ENCODE results near the gene PRIM1.
A peak's percentile ranks its signal among the peaks of the same experiment; 100 is the strongest.
"Not testable (repeated sequence)": the region's sequence is repeated elsewhere in the genome, so short reads cannot be mapped to it uniquely, and the experiment has no call there.

Gene PRIM1

DNA sequence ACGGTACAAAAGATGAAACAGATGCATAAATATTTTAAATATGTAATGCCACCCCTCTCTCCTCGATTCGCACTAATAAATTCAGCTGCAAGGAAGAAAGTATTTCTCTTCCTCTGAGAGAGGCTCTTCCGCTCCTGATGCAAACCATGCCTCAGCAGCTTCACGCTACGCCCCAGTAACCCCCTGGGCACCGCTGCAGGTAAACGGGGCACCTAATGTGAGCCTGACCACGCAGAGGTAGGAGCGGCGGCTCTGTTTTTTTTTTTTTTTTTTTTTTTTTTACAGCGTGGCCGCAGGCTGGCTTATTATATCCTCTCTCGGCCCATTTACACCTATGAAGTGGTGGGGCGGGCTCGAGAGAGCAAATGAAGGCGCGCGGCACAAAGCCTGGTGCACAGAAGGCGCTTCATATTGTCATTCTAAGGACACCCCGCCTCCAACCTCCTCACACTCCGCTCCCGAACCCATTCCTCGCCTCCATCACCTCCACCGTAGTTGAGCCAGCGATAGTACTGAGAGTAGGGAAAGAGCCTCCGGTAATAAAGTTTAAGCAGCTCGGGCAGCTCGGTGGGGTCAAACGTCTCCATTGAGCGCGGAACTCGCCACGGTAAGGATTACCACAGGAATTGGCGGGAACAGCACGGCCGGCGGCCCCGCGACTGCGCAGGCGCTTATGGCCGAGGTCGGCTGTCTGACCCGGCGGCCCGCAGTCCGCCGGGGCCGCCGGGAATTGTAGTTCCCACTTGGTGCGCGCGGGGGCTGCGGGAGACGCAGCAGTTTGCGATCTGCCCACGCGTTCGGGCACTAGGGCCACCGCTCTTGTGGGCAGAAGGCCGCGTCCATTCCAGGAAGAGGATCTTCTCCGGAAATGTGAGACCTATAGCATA, at the start of gene PRIM1:
TSS of gene PRIM1 (minus strand) at position 612 of the 887 bp plus-strand sequence. CDS start at position 587, 25 bp downstream.
- DNase-seq (ENCODE audit: low spot score), result peak; percentile 92

DNA sequence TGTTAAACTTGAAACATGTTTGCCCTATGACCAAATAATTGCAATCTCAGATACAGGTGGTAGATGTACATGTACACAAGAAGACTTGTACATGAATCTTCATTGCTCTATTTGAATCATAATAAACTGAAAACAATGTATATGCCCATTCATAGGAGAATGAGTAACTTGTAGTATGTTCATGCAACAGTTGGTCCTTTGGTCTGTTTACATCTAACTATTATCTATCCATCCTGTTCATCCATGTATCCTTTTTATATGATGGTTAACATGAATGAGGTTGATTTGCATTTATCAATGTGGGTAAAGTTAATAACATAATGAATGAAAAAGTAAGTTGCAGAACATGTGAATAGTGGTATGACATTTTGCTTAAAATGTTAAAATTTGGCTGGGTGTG, 48.1 kb upstream of the PRIM1 start:
- DNase-seq (ENCODE audit: low spot score), result no peak

DNA sequence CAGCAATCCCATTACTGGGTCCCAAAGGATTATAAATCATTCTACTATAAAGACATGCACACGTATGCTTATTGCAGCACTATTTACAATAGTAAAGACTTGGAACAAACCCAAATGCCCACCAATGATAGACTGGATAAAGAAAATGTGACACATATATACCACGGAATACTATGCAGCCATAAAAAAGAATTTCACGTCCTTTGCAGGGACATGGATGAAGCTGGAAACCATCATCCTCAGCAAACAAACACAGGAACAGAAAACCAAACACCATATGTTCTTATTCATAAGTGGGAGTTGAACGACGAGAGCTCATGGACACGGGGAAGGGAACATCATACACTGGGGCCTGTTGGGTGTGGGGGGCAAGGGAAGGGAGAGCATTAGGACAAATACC, 47.2 kb upstream of the PRIM1 start:
- DNase-seq (ENCODE audit: low spot score), result not testable (repeated sequence)

DNA sequence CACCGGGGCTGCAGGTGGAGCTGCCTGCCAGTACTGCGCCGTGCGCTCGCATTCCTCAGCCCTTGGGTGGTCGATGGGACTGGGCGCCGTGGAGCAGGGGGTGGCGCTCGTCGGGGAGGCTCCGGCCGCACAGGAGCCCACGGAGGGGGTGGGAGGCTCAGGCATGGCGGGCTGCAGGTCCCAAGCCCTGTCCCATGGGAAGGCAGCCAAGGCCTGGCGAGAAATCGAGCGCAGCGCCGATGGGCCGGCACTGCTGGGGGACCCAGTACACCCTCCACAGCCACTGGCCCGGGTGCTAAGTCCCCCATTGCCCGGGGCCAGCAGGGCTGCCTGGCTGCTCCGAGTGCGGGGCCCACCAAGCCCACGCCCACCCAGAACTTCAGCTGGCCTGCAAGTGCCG, 43.7 kb upstream of the PRIM1 start:
- DNase-seq (ENCODE audit: low spot score), result not testable (repeated sequence)

DNA sequence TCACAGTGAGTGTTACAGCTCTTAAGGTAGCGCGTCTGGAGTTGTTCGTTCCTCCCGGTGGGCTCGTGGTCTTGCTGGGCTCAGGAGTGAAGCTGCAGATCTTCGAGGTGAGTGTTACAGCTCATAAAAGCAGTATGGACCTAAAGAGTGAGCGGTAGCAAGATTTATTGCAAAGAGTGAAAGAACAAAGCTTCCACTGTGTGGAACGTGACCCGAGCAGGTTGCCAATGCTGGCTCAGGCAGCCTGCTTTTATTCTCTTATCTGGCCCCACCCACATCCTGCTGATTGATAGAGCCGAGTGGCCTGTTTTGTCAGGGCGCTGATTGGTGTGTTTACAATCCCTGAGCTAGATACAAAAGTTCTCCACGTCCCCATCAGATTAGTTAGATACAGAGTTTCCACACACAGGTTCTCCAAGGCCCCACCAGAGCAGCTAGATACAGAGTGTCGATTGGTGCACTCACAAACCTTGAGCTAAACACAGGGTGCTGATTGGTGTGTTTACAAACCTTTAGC, 43.0 kb upstream of the PRIM1 start:
- not testable (repeated sequence) for DNase-seq (ENCODE audit: low spot score)

DNA sequence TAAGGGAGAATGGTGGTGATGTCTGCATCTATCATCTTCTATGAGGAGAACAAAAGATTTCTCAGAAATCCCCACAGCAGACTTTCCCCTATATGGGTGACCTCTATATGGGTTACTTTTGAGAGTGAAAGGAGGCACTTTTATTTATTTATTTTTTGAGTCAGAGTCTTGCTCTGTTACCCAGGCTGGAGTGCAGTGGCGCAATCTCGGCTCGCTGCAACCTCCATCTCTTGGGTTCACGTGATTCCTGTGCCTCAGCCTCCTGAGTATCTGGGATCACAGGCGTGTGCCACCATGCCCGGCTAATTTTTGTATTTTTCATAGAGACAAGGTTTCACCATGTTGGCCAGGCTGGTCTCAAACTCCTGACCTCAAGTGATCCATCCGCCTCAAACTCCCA, 41.0 kb upstream of the PRIM1 start:
- DNase-seq (ENCODE audit: low spot score), result not testable (repeated sequence)

DNA sequence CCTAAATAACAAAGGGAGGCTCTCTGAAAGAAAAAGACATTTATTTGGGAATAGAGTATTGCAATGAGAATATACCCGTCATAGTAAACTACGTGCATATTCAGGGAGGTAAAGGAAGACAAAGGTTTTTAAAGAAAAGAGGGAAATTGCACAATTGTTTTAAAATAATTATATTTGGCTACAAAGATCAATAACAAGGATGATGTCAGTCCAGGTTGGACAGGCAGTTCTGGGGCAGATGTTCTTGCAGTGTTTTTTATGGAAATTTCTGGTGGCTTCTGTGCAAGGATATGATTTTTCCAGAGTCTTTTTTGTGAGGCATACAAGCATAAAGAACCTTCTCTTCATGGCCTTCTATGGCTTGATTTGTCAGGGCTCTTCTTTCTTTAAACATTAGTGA, 40.6 kb upstream of the PRIM1 start:
- no peak for DNase-seq (ENCODE audit: low spot score)

DNA sequence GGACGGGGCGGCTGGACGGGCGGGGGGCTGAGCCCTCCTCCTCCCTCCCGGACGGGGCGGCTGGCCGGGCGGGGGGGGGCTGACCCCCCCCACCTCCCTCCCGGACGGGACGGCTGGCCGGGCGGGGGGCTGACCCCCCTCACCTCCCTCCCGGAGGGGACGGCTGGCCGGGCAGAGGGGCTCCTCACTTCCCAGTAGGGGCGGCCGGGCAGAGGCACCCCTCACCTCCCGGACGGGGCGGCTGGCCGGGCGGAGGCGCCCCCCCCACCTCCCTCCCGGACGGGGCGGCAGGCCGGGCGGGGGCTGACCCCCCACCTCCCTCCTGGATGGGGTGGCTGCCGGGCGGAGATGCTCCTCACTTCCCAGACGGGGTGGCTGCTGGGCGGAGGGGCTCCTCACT, 37.3 kb upstream of the PRIM1 start:
- not testable (repeated sequence) for DNase-seq (ENCODE audit: low spot score)

DNA sequence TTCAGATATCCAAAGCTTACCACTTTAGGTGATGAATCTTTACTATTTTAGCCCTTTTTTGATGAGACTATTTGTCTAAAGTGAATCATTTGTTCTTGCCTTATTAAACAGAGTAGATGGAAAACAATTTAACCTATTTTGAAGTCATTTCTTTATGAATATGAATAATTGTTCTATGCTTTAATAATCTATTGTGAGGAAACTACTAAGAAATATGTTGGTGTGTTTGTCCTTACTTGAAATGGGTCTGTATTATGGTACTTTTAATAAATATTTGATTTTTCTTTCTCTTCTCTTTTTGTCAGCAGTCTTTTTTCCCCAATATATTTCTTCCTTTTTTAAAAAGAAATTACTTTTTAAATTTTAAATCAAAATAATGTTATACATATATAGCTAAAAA, 35.4 kb upstream of the PRIM1 start:
- no peak for DNase-seq (ENCODE audit: low spot score)

DNA sequence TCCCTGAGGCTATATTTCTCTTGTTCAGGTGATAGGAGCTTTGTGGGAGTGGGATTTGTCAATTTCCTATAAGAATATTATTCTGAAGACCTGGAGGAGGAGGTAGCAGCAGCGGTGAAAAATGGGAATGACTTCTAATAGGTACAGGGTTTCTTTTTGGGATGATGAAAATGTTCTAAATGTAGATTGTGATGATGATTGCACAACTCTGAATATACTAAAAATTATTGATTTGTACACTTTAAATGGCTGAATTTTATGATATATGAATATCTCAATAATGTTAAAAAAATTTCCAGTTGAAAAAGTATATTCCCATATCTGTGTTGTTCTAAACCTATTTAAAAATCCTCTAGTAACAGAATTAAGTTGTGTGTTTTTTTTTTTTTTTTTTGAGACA, 33.8 kb upstream of the PRIM1 start:
- DNase-seq (ENCODE audit: low spot score), result no peak

DNA sequence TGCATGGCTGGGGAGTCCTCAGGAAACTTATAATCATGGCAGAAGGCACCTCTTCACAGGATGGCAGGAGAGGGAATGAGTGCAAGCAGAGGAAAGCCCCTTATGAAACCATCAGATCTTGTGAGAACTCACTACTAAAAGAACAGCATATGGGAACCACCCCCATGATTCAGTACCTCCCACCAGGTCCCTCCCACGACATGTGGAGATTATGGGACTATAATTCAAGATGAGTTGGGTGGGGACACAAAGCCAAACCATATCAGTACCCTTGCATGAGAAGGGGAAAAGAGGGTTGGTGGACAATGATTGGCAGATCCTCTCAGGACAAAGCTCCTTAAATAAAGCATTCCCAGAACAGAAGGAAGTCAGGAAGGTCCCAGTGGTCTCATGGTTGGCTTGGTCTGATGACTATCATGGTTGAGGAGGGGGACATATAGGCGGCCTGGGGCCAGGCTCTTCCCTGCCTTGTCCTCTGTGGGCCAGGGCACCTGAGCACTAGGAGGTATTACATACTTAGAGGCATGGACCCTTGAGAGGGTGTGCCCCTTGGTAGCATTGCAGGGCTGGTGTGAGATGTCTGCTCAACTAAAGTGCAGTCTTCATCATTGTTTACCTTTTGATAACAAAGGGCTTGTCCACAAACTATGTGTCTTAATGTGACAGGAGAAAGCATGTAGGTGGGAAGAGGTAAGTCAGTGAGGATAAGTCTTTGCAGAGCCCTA, 33.2 kb upstream of the PRIM1 start:
- no peak for DNase-seq (ENCODE audit: low spot score)

DNA sequence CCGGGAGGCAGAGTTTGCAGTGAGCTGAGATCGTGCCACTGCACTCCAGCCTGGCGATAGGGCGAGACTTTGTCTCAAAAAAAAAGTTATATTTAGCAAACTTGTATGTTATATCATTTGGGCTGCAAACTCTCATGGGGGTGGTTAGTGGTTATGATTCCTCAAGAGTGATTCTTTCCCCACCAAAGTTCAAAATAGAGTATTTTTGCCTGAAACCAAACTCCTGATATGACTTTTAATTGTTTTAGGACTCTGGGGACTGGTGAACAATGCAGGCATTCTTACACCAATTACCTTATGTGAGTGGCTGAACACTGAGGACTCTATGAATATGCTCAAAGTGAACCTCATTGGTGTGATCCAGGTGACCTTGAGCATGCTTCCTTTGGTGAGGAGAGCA, 29.6 kb upstream of the PRIM1 start:
- no peak for DNase-seq (ENCODE audit: low spot score)

DNA sequence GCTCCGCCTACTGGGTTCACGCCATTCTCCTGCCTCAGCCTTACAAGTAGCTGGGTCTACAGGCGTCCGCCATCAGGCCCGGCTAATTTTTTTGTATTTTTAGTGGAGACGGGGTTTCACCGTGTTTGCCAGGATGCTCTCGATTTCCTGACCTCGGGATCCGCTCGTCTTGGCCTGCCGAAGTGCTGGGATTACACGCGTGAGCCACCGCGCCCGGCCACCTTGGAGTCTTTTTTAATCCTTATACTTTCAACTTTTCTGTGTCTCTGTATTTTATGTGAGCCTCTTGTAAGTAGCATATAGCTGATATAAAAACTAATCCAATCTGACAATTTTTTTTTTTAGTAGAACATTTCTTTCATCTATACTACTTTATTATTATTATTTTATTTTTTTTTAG, 26.6 kb upstream of the PRIM1 start:
- no peak for DNase-seq (ENCODE audit: low spot score)

DNA sequence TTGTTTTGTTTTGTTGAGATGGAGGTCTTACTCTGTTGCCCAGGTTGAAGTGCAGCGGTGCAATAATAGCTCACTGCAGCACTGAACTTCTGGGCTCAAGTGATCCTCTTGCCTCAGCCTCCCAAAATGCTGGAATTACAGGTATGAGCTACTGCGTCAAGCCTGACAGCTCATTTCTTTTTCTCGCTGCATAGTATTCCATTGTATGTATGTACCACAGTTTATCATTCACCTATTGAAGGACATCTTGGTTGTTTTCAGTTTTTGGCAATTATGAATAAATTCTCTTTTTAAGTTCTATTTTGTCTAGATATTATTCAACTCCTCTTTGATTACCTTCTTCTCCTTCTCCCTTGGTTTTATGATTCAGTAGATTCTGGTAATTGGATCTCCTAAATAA, 24.5 kb upstream of the PRIM1 start:
- DNase-seq (ENCODE audit: low spot score), result no peak

DNA sequence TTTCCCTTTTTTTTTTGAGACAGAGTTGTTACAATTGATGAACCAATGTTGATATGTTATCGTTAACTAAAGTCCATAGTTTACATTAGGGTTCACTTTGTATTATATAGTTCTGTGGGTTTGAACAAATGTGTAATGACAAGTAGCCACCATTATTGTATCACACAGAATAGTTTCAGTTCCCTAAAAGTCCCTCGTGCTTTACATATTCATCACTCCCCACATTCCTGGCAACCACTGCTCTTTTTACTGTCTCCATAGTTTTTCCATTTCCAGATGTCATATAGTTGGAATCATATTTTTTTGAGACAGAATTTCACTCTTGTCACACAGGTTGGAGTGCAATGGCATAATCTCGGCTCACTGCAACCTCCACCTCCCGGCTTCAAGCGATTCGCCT, 23.5 kb upstream of the PRIM1 start:
- DNase-seq (ENCODE audit: low spot score), result peak; percentile 50

DNA sequence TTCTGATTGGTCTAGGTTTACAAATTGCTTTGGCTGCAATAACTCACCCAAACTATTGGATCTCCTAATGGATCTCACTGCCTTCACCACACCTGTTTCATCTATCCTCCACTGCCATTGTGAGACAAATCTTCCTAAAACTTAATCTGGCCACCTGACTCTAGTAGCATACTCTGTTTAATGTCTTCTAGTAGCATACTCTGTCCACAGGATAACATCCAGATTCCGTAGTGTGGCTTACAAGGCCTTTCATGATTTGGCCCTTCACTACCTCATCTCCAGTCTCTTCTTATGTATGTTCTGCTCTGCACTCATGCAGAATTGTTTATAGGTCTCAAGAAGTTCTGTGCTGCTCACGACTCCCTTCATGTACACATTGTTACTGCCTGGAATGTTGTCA, 21.0 kb upstream of the PRIM1 start:
- no peak for DNase-seq (ENCODE audit: low spot score)

DNA sequence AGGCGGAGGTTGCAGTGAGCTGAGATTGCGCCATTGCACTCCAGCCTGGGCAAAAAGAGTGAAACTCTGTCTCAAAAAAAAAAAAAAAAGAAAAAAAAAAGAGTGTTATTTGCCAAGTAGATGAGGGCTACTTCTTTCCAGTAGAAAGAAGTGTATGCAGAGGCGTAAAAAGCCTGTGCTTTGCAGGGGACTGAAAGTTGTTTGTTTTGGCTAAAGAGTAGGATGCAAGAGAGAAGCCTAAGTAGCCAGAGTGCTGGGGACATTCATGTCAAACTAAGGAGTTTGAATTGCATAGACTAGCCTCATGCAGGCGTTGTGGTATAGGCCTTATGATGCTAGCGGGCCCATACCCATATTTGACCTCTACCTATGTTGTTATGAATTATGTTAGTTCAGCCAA, 20.5 kb upstream of the PRIM1 start:
- DNase-seq (ENCODE audit: low spot score), result no peak

DNA sequence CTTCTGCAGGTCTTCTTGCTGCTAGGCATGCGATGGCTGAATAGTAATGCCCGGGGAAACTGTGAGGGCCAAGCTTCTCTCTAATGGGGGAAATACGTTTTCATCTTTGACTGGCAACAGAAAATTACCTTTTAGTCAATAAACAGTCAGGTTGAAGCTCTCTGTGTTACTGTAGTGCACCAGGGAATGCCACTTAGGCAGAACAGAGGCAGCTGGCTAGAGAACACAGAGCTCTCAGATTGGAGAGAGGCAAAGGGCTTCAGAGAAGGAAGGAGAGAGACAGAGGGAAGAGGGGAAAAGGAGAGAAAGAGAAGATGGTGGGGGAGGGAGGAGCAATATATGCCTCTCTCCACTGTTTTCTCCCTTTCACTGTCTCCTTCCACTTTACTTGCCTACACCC, 17.7 kb upstream of the PRIM1 start:
- DNase-seq (ENCODE audit: low spot score), result no peak

DNA sequence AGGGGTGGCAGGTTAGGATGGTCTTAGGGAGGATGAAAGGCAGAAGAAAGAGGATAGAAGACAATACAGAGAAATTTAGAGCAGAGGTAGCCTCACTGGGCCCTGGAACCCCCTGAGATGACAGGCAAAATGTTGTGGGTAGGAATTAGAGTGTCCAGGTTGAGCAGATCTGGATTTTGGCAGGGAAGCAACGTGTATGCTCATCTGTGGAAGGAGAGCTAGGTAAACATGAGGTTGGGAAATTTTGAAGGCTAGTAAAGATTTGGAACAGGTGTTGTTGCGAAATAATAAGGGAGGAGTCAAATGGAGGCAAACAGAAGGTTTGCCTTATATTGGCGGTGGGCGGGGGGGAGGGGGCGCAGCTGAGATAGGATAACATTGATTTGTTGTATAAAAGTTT, 16.3 kb upstream of the PRIM1 start:
- no peak for DNase-seq (ENCODE audit: low spot score)

DNA sequence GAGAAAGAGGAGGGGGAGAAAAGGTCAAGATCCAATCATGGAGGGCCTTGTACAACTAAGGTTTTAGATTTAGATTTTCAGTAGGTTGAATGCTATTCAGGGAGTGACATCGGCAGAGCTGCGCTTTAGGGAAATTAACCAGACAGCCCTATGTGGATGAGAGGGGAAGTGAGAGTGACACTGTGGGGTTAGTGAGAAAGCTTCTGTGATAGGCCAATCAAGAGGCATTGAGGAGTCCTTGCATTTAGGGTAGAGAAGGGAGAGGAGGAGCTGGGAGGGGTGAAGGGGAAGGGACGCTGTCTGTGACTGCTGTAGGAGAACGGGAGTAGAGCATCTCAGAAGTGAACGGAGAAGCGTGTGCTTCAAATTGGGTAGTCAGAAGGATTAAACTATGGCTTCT, 14.4 kb upstream of the PRIM1 start:
- peak; percentile 82 for DNase-seq (ENCODE audit: low spot score)

DNA sequence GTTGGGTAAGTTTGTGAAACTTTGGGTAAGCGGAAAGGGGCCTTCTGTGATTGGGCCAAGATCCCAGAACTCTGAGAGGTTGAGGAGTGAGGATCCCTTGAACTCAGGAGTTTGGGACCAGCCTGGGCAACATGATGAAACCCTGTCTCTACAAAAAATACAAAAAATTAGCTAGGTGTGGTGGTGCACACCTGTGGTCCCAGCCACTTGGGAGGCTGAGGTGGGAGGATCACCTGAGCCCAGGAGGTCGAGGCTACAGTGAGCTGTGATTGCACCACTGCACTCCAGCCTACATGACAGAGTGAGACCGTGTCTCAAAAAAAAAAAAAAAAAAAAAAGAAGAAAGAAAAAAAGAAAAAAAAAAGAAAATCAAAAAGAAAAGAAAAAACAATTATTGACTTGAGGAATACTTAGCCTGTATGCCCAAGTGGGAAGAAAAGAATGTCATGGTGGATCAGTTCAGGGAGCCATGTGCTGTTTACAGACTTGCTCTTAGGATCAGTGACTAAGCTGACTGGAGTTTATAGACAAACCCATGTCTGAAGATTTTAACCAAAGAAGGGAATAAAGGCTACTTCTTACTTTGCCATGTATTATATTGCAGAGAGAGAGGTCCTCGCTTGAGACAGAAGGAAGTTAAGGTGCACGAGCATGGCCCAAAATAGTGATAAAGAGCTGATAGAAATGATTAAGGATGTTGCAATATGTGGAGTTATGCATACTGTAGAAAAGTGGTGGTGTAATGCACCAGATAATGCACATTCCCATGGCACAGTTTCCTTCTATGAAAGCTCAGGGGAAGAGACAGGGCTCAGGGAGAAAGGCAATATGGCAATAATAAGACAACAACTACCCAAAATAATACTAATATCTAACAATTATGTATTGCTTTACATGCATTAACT, 11.9 kb upstream of the PRIM1 start:
- DNase-seq (ENCODE audit: low spot score), result no peak

DNA sequence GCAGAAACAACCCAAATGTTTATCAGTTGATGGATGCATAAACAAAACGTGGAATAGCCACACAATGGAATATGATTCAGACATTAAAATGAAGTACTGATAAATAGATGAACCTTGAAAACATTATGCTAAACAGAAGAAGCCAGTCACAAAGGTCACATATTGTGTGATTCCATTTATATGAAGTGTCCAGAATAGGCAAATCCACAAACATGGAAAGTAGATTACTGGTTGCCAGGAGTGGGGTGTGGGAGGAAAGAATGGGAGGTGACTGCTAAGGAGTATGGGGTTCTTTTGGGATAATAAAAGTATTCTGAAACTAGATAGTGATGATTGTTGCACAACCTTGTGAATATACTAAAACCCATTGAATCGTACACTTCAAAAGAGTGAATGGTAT, 9.7 kb upstream of the PRIM1 start:
- DNase-seq (ENCODE audit: low spot score), result no peak
